NOMO-1 (cell line): ENCODE results near the gene CCR5.

Source experiments
- DNase-seq, 2 experiments: peaks; one replicate each; lab custom pipeline; 2025; ENCODE audit not compliant: unreplicated experiment in 2 of 2; lab: John Stamatoyannopoulos, UW

The CCR5 gene

DNA sequence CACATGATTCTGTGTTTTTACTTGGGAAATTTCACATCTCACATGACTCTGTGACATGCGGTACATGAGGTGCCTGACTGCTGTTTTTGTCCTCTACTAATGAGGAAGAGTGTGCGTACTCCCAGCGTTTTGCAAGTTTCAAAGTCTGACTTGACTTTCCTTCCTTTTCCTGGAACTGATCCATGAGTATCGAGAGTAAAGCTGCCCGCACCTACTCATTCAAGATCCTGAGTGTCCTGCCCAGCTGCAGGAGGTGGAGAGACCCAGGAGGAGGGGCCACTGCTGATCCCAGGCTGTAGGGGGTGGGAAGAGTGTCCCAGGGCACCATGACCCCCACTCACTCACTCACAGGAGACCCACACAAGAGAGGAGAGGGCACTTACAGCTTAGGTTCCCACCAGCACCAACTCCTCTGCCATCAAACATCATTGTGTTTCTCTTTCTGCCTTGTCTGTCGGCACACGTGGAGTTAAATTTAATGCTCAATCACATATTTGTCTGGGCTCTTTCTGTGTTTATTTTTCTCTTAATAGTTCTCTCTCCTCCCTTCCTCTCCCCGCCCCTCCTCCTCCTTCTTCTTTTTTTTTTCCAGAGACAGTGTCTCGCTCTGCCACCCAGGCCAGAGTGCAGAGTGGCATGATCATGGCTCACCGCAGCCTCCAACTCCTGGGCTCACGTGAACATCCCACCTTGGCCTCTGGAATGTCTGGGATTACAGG is 34.7 kb downstream of the CCR5 start:
- no peak for DNase-seq

DNA sequence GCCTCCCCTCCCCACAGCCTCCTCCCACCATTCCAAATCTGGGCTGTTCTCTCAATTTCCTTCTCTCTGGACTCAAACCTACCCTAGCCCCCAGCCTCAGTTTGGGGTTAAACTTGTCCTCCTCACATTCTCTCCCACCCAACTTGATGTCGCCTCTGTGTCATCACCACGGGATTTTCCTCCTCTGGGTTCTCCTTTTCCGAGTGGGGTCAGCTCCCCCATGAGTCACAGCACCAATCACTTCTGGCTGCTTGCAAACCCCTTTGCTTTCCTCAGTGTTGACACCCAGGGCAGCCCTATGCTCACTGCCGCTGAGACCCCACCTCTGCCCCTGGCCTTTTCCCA is 35.7 kb downstream of the CCR5 start:
- DNase-seq: no peak

DNA sequence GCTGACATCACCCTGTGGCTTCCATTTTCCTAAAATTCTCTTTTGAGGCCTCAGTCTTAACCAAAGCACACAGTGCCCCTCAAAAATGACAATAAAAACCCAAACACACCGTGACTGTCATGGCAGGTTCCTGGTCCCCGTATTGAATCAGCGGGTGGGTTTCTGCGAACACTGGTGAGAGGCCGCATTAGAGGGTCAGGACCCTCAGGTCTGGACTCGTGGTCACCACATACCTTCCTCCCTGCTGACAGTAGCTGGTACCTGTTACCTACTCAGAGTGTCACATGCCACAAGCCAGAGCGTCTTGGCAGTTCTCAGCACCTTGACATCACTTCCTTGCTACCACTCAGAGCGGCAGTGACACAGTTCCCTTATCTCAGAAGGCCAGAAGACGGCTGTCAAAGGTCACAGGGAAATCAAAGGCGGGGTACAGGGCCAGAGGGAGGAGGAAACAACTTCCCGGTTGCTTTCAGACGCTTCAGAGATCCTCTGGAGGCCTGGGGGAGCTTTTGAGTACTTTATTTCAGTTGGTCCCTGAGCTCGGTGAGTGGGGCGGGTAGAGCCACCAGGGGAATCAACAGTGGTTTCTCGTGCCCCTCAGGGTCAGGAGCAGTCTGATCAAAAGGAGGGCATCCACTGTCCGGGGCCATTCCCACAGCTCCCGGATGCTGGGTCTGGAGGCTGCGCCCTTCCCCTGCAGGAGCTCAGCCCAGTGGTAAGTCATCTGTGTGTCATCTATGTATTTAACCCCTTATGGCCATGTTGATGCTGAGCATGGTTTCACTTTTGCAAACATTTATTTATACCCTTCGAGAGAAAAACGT is 36.3 kb downstream of the CCR5 start, which contains the start of the genes CCR5AS and CCRL2:
TSS of gene CCR5AS (minus strand) at position 279 of the 824 bp plus-strand sequence.
TSS of gene CCRL2 (plus strand) at position 472 of the 824 bp plus-strand sequence. CDS start 821 bp downstream, outside the sequence.
- peak; percentile 55 to 57 for DNase-seq

DNA sequence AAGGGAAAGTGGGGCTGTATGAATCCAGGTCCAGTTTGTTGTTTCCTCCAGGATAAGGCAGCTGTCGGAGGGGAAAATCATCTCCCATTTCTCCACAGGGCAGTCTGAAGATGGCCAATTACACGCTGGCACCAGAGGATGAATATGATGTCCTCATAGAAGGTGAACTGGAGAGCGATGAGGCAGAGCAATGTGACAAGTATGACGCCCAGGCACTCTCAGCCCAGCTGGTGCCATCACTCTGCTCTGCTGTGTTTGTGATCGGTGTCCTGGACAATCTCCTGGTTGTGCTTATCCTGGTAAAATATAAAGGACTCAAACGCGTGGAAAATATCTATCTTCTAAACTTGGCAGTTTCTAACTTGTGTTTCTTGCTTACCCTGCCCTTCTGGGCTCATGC is 37.2 kb downstream of the CCR5 start:
- DNase-seq: no peak

DNA sequence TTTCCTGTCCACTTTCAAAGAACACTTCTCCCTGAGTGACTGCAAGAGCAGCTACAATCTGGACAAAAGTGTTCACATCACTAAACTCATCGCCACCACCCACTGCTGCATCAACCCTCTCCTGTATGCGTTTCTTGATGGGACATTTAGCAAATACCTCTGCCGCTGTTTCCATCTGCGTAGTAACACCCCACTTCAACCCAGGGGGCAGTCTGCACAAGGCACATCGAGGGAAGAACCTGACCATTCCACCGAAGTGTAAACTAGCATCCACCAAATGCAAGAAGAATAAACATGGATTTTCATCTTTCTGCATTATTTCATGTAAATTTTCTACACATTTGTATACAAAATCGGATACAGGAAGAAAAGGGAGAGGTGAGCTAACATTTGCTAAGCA is 38.1 kb downstream of the CCR5 start:
- DNase-seq: no peak

DNA sequence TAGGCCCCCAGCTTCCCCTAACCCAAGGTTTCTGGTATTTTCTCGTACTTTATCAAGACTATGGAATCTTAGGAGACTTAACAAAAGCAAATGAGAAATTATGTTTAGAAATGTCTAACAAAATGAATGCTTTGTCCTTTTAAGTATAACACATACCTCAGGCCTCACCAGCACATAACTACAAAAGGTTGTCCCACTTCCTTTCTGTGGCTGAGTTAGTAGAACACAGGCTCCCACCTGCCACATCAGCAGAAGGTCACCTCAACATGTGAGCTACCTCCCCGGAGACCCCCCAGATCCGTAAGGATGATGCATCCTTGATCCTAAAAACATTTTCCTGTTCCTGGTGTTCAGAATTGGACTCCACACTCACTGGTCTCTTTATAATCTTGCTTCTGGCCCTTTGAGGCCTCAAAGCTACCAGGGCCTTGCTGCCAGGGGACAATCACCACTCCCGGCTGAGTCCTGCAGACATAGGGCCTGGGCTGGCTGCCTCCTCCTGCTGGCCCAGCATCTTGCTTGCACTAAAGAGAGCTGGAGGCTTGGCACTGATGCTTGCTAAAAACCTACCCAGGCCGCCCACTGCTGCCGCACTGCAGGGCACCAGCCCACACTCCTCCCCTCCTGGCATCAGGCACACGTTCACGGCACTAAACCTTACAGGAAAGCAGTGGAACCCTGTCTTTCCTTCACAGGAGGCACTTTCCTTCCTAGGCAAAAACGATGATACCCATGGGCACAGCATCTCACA is 39.2 kb downstream of the CCR5 start:
- no peak for DNase-seq

DNA sequence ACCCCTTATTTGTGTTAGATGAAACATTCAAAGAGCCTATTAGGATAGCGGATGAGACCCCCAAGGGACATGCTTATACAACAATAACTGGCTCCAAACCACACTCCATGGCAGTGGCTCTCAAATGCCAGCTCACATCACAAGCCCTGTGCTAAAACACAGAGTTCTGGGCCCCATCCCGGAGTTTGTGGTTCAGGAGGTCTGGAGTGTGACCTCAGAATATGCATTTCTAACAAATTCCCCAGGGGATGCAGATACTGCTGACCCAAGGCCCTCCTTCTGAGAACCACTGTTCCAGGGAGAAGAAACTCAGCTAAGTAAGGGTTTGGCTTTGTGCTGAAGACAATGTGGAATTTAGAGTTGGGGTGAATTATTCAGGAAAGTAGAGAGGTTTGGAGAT is 39.9 kb downstream of the CCR5 start:
- DNase-seq: no peak

DNA sequence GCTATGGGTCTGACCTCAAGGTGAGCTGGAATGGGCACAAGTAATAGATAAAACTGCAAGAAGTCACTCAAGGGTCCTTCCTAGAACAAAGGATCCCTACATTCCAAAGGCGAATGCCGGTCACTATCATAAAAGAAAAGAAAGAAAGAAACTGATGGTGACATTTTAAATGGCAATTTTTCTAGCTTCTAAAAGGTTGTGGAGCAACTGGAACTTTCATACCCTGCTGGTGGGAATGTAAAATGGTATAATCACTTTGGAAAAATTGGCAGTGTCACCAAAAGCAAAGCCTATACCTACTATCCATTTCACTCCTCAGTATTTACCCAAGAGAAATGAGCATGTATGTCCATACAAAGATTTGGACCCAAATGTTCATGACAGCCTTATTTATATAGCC is 40.5 kb downstream of the CCR5 start:
- DNase-seq: no peak

DNA sequence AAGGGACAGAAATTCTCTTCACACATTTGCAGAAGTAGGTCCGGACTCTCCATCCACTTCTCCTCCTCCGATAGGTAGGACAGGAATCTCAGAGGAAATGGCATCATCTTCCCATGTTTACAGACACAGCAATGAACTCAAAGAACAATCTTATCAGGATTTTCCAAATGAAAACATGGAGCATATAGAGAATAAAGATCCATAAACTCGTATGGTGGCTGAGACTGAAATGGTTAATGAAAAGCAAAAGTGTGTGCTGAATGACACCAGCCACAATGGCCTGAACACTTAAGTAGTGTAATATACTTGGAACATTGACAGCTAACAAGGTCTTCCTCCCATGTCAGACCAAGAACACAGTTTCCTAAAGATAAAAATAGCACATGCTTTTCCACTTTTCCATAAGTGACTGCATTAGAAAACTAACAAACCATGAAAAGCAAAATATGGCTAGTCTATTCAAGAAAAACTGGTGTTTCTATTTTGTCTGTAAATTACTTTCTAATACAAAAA is 42.1 kb downstream of the CCR5 start:
- no peak for DNase-seq

DNA sequence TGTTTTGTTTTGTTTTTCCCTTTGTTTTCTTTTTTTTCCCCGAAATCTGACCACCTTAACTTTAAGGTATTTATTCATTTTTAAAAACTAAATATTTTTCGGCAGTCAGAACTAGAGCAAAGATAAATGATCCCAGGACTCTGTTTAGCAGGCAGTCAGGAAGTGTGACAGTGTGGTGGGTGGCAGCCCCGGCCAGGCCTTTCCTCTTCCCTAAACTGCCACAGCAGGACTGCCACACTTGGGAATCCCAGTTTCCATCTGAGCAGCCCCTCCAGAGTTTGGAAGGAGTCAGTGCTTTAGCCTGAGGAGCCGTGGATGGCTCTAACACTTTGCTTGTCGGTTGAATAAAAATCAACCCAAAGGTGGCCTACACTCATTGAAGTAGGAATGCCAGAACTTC is 43.2 kb downstream of the CCR5 start:
- DNase-seq: no peak

DNA sequence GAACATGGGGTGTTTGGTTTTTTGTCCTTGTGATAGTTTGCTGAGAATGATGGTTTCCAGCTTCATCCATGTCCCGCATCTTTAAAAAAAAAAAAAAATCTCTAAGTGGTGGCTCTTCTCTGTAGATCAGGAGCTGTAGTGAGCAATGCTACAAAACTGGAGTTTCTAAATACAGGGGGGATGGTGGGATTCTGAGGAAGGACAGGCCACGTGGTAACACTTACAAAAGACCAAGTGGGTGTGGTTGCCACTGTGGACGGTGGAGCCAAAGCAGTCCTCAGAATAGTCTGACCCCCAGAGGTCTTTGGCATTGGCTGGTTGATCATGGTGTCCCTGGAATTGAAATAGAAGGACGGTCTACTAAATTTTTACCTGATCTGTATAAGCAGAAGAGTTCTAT is 44.0 kb downstream of the CCR5 start:
- DNase-seq: no peak

DNA sequence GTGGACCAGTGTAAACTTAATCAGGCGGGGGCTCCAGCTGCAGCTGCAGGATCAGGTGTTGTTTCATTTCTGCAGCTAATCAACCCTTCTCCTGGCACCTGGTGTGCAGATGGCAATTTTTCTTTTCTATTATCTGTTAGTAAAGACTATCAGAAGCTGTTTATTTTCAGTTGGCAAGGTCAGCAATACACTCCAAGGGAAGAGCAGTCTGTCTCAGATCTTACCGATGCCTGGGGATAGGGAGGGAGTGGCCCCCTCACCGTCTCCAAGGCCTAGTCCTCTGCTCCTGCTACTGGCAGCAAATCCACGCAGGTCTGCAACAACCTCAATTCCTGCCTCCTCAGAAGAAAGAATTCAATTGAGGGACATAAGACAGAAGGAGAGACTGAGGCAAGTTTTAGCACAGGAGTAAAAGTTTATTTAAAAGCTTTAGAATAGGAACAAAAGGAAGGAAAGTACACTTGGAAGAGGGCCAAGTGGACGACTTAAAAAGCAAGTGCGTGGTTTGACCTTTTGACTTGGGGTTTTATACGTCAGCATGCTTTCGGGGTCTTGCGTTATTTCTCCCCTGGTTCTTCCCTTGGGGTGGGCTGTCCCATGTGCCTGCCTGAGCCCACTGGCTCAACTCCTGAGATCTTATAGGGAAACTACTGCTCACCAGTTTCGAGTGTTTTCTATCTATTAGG is 45.5 kb downstream of the CCR5 start:
- no peak for DNase-seq

DNA sequence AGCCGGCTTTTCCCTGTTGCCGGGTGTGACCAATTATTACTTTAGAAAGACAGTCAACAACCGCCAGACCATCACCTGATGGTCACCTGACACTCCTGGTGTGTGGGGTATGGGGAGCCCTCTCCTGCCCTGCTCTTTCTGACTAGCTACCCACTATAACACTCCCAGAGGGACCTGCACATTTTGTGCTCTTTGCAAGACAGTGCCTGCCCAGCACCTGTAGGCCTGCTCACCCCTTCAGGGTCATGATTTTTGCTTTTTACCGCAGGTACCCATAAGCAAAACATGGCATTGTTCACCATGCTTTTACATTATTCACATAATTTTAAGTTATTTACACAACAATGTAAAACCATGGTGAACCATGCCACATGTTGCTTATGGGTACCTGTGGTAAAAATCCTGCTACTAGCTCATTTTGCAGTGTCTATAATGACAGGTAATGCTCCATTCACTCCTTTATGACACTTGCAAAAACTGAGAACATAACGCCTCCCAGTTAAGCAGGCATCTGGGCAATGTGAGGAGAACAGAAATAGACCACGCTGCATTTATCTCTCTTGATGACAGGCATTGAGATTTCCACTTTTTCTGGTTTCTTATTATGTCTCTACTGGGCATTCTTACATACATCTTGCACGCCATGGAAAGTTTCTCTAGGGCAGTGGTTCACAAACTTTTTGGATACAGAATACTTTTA is 46.2 kb downstream of the CCR5 start:
- DNase-seq: no peak

DNA sequence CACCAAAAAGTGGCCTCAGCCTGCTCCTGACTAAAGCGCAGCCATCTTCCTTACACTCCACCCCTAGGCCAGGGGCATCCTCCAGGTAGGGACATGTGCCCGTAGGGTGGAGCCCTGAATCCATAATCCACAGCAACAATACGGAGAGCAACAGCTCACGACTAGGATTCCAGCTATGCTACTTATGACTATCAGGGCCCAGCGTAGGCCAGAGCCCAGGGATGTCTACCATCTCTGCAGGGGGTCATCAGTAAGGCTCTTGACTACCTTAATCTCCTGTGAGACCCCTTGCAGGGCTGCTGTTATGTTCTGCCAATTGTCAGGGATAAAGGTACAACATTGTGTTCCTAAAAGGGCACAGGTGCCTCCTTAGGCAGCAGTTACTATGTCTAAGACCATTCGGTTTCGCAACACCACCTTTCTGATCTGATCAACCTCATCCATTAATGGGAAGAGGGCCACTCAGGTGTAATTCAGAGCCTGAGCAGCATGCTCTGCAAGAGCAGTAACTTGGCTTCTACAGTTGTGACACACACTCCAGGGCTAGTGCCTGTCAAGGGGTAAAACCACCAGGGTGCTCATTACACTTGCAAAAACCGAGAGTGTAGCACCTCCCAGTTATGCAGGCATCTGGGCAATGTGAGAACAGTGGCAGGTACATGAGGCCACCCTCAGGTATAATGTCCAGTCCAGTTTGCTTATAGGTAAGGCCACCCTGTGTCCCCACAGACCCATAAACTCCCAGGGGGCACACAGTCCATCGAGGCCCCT is 47.3 kb downstream of the CCR5 start:
- no peak for DNase-seq

DNA sequence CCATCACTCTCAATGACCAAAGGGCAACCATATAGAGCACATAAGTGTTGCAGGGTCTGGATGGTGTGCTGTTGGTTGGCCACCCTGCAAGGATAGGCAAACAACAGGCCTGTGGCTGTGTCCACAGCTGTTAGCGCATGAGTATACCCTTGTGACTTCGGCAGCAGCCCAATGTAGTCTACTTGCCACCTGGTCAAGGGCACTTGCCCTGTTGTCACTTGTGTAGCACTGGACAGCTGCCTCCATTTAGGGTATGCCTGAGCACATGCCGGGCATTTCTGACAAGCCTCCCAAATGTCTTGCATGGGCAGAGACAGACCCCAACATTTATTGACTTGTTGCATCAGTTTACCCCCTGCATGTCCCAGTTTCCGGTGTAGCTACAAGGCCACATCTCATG is 49.1 kb downstream of the CCR5 start:
- no peak for DNase-seq

DNA sequence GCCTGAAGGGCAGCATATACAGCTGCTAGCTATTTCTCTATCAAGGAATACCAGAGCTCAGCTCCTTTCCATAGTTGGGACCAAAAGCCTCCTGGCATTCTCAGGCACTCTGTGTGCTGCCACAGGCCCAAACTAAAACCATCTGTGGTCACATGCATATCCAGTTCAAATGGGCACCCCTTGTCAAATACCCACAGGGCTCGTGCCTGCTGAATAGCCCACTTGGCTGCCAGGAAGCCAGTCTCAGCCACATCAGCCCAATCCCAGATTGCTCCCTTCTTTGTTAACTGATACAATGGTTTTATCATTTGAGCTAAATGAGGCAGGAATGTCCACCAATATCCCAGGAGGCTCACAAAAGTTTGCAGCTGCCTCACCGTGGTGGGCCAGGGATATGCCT is 50.2 kb downstream of the CCR5 start:
- no peak for DNase-seq

DNA sequence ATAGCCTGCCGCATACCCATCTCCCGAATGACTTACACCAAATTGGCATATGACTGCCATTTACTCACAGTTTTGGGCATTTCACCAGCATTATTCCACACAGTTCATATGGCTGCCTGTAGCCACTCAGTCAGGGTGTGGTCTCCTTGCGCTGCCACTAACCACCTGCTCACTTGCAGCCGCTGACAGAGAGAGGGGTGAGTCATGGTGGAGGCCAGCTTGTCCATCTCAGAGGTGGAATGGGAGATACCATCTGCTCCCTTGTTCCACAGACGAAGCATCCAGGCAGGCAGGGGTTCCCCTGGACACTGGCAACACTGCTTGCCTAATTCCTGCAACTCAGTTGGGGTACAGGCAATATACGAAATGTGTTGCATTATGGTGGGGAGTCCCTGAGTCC is 51.9 kb downstream of the CCR5 start:
- no peak for DNase-seq

DNA sequence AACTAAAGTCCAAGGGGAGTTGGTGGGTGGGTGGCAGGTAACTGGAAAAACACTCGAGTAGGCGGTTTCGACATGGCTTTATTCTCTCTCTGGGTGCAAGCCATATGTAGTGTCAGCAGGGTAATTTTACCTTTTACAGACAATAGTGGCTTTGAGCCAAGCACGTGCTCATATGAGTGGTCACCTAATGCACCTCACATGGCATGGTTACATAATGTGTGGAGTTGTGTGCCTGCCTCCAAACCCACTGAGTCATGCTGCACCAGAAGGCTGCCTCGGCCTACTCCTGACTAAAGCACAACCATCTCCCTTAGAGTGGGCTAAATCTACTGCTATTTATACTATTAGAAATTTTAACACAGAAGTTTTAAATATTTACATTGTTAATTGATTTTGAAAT is 52.8 kb downstream of the CCR5 start:
- no peak for DNase-seq
